Keratinocyte (primary cell): ENCODE measurements around the gene NPPC. TPM values are rescaled to one million over a fixed set of nuclear protein-coding genes. Genes with fewer than 3 reads are reported as not detected.

Experiments used
- DNase-seq: peaks from one replicate; pipeline ENCODE4 v3.0.0-alpha.2; 2011; ENCODE audit warnings: low read depth, missing footprints, low spot score
- FAIRE-seq: peaks from 2 replicates; lab custom pipeline; 2011; peaks lifted over from hg19 to GRCh38; lab: Jason Lieb, UNC
- H2AFZ ChIP-seq: 2 replicates; pipeline ENCODE4 v1.6.0; 2012; ENCODE audit warnings: low read length, control low read depth, inconsistent platforms; ENCODE audit not compliant: control insufficient read depth
- H3K27ac ChIP-seq: 2 replicates; pipeline ENCODE4 v1.5.1; 2011; ENCODE audit warnings: low read length; ENCODE audit not compliant: control insufficient read depth, insufficient read depth
- H3K27me3 ChIP-seq: 3 replicates; pipeline ENCODE4 v1.6.0; 2011; ENCODE audit warnings: low read length; ENCODE audit not compliant: control insufficient read depth, insufficient read depth; ENCODE audit errors: extremely low read depth
- H3K36me3 ChIP-seq, 2 experiments: 2 replicates in 1 of 2; 3 replicates in 1 of 2; pipeline ENCODE4 v1.5.1; 2011; ENCODE audit warnings: low read length in 2 of 2, mild to moderate bottlenecking in 1 of 2; ENCODE audit not compliant: control insufficient read depth in 2 of 2, insufficient read depth in 2 of 2; ENCODE audit errors: extremely low read depth in 1 of 2
- H3K4me1 ChIP-seq: 3 replicates; pipeline ENCODE4 v1.5.1; 2011; ENCODE audit warnings: low read length; ENCODE audit not compliant: control insufficient read depth, insufficient read depth; ENCODE audit errors: extremely low read depth
- H3K4me2 ChIP-seq: 3 replicates; pipeline ENCODE4 v1.6.0; 2011; ENCODE audit warnings: low read depth, low read length; ENCODE audit not compliant: control insufficient read depth, insufficient read depth; ENCODE audit errors: extremely low read depth
- H3K4me3 ChIP-seq, 3 experiments: fragments of 200-600 bp in 1 of 3; sonication (generic) in 1 of 3; 2 replicates in 2 of 3; 3 replicates in 1 of 3; pipeline ENCODE4 v1.5.1; 2011 to 2016; ENCODE audit warnings: low read length in 3 of 3, mild to moderate bottlenecking in 3 of 3, control low read depth in 2 of 3, inconsistent platforms in 1 of 3, low read depth in 1 of 3, mixed read lengths in 1 of 3, mixed run types in 1 of 3, moderate library complexity in 1 of 3; ENCODE audit not compliant: control insufficient read depth in 2 of 3, insufficient read depth in 2 of 3; ENCODE audit errors: extremely low read depth in 1 of 3
- H3K79me2 ChIP-seq: 2 replicates; pipeline ENCODE4 v1.6.0; 2012; ENCODE audit warnings: low read length; ENCODE audit not compliant: control insufficient read depth, insufficient read depth
- H3K9ac ChIP-seq: 3 replicates; pipeline ENCODE4 v1.6.0; 2011; ENCODE audit warnings: low read length; ENCODE audit not compliant: control insufficient read depth, insufficient read depth; ENCODE audit errors: extremely low read depth
- H3K9me1 ChIP-seq: 3 replicates; pipeline ENCODE4 v1.6.0; 2011; ENCODE audit warnings: low read length; ENCODE audit not compliant: control insufficient read depth, insufficient read depth; ENCODE audit errors: extremely low read depth
- H3K9me3 ChIP-seq: 2 replicates; pipeline ENCODE4 v1.5.1; 2012; ENCODE audit warnings: low read depth, low read length; ENCODE audit not compliant: control insufficient read depth
- H4K20me1 ChIP-seq: 3 replicates; pipeline ENCODE4 v1.6.0; 2011; ENCODE audit warnings: low read length; ENCODE audit not compliant: control insufficient read depth, insufficient read depth; ENCODE audit errors: extremely low read depth
- EZH2 ChIP-seq: IDR thresholded peaks from one replicate; pipeline ENCODE4 v1.6.1; 2012; ENCODE audit warnings: inconsistent platforms, mild to moderate bottlenecking, low read length, moderate library complexity
- dilution Hi-C: fragments of 300-500 bp; cut with MboI; formaldehyde crosslinking; loops from one replicate; pipeline ENCODE4 v1.7.0; 2020; ENCODE audit warnings: low sequenced_read_pairs; ENCODE audit not compliant: extremely low pct_ligation_motif_present
- polyA plus RNA-seq, 5 experiments: library from polyadenylated mRNA; depleted of rRNA in 3 of 5; stranded (reverse) in 3 of 5; stranded (forward) in 1 of 5; unstranded in 1 of 5; fragments of >200 nt; gene quantifications; 1 replicate in 1 of 5; 2 replicates in 3 of 5; 3 replicates in 1 of 5; pipeline versions ENCODE4 v1.2.1 to v1.2.3, GENCODE V29; 2011 to 2012; ENCODE audit warnings: missing spikeins in 2 of 5, low read depth in 1 of 5, low replicate concordance in 1 of 5
- TF ChIP-seq, protein P1 (sequence below), 3 experiments: IDR thresholded peaks in 1 of 3; conservative IDR thresholded peaks in 1 of 3; optimal IDR thresholded peaks in 1 of 3; 2 replicates in 2 of 3; 3 replicates in 1 of 3; pipeline versions ENCODE3 to v1.5.1; 2011; ENCODE audit warnings: low read length in 3 of 3, mild to moderate bottlenecking in 3 of 3, moderate library complexity in 2 of 3, control low read depth in 1 of 3, inconsistent platforms in 1 of 3; ENCODE audit not compliant: insufficient read depth in 2 of 3; ENCODE audit errors: extremely low read depth in 1 of 3

The NPPC gene
- polyA plus RNA-seq, 1 donor (not counting 4 experiments of a cell fraction or from before 2014, with no cell fraction given): not detected

DNA sequence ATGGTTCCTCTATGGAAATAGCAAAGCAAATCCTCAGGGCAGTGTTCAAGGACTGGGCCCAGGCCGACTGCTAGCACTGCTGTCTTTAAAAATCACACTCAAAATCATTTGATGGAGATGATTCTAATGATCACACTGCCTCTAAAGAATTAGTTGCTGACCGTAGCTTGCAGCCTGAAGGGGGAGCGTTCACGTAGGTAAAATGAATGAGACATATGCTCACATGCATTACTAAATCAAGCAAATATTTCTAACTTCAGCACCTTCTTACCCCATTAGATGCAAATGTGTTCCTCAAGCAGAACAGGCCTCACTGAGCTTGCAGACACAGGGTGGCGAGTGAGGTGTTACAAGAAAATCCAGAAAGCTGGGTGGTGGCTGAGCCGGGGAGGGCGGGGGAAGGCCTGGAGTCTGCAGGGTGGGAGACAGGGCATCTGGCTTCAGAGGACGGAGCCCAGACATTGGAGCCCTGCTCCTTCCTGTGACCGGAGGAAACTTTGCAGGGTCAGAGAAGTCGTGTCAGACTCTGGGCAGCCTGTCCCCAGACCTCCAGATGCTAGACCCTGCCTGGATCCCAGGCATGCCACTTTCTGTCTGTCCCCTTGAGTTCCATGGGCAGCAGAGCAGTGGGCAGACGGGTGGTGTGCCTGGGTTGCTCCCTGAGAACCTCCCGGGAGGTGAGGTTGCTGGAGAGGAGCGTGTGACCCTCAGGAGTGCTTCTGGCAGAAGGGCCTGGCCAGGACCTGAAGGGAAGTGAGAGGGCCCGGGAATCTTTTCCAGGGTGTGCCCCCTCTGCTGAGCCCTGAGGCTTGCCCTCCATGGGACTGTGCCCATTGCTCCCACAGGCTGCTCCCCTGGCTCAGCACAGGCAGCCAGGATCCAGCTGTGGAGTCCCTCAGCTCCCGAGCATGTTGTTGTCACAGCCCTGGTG is 7.1 kb upstream of the NPPC start:
- Histone ChIP-seq H3K27me3 (peaks cover 28% of the 10 kb centered on the region), H3K27ac (no peak overlapping the region), H3K36me3 (no peaks in the 10 kb centered on the region), H3K79me2 (no peaks in the 10 kb centered on the region), H3K9ac (no peak overlapping the region), H4K20me1 (no peaks in the 10 kb centered on the region), H3K9me3 (no peaks in the 10 kb centered on the region), H3K4me1 (no peaks in the 10 kb centered on the region), H3K4me2 (no peak overlapping the region), H3K9me1 (no peaks in the 10 kb centered on the region), H3K4me3 (no peak overlapping the region), H2AFZ (no peak overlapping the region)
- TF ChIP-seq, protein P1, sequence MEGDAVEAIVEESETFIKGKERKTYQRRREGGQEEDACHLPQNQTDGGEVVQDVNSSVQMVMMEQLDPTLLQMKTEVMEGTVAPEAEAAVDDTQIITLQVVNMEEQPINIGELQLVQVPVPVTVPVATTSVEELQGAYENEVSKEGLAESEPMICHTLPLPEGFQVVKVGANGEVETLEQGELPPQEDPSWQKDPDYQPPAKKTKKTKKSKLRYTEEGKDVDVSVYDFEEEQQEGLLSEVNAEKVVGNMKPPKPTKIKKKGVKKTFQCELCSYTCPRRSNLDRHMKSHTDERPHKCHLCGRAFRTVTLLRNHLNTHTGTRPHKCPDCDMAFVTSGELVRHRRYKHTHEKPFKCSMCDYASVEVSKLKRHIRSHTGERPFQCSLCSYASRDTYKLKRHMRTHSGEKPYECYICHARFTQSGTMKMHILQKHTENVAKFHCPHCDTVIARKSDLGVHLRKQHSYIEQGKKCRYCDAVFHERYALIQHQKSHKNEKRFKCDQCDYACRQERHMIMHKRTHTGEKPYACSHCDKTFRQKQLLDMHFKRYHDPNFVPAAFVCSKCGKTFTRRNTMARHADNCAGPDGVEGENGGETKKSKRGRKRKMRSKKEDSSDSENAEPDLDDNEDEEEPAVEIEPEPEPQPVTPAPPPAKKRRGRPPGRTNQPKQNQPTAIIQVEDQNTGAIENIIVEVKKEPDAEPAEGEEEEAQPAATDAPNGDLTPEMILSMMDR (optimal IDR thresholded peaks at IDR 0.05 in 1 of 3, IDR thresholded peaks at IDR 0.05 in 1 of 3, conservative IDR thresholded peaks at IDR 0.05 in 1 of 3; ENCODE audit: extremely low read depth in 1 of 3, insufficient read depth in 2 of 3, low read length in 3 of 3): no peak
- TF ChIP-seq EZH2: no peak
- DNase-seq: no peak
- FAIRE-seq: no peak
- dilution Hi-C loops: no loop called here

DNA sequence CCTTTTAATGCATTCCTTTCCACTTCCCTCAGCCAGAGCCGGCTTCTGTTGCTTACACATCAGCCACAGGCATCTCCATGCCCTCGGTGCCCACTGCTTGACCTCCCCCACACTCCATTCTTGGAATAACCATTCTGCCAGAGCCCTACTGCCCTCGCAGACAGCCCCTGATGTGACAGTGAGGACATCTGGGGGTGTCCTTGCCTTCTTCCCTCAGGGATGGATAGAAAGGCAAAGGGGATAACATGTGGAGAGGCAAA is 6.4 kb upstream of the NPPC start:
- Histone ChIP-seq H2AFZ (no peak overlapping the region), H4K20me1 (no peaks in the 10 kb centered on the region), H3K9me1 (no peaks in the 10 kb centered on the region), H3K79me2 (no peaks in the 10 kb centered on the region), H3K4me1 (no peaks in the 10 kb centered on the region), H3K27ac (no peak overlapping the region), H3K4me3 (no peak overlapping the region), H3K36me3 (no peaks in the 10 kb centered on the region), H3K9ac (no peak overlapping the region), H3K27me3 (peaks cover 34% of the 10 kb centered on the region), H3K4me2 (no peak overlapping the region), H3K9me3 (no peaks in the 10 kb centered on the region)
- no peak for TF ChIP-seq EZH2
- TF ChIP-seq, protein P1 (optimal IDR thresholded peaks at IDR 0.05 in 1 of 3, IDR thresholded peaks at IDR 0.05 in 1 of 3, conservative IDR thresholded peaks at IDR 0.05 in 1 of 3; ENCODE audit: extremely low read depth in 1 of 3, insufficient read depth in 2 of 3, low read length in 3 of 3): no peak
- DNase-seq (no peak), FAIRE-seq (no peak)
- dilution Hi-C loops: no loop called here
